OCI-LY1 (cell line): ENCODE measurements around the gene PAPPA.

Experiments used
- EZH2 ChIP-seq: fragments of 200-600 bp; sonication (generic), shearing (Covaris generic); IDR thresholded peaks from 2 replicates; pipeline ENCODE4 v1.8.0; 2017; ENCODE audit warnings: borderline replicate concordance, mixed run types, mild to moderate bottlenecking, antibody characterized with exemption, low read length, moderate library complexity, mixed read lengths
- TF ChIP-seq, protein P1 (sequence below): fragments of 200-600 bp; sonication (generic), shearing (Covaris generic); IDR thresholded peaks from 2 replicates; pipeline ENCODE4 v1.5.1; 2017; ENCODE audit warnings: mild to moderate bottlenecking, antibody characterized with exemption, low read length, moderate library complexity, mixed read lengths

DNA sequence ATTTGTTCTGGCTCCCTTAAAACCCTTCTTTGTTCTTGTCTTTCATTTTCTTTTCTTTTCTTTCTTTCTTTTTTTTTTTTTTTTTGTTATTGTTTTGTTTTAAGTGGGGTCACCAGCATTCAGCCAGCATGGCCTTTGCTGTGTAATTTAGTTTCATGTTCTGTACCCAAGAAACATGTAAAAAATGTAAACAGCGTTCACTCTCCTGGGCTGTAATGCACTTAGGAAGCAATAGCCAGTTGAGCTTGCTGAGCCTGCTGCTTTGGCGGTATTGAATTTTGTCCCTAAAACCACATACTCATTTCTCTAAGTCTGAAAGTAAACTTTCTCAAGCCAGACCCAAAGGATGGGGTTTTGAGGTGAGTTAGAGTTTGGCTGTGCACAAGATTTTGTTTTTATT lies 158.6 kb downstream of the PAPPA start:
- TF ChIP-seq, protein P1, sequence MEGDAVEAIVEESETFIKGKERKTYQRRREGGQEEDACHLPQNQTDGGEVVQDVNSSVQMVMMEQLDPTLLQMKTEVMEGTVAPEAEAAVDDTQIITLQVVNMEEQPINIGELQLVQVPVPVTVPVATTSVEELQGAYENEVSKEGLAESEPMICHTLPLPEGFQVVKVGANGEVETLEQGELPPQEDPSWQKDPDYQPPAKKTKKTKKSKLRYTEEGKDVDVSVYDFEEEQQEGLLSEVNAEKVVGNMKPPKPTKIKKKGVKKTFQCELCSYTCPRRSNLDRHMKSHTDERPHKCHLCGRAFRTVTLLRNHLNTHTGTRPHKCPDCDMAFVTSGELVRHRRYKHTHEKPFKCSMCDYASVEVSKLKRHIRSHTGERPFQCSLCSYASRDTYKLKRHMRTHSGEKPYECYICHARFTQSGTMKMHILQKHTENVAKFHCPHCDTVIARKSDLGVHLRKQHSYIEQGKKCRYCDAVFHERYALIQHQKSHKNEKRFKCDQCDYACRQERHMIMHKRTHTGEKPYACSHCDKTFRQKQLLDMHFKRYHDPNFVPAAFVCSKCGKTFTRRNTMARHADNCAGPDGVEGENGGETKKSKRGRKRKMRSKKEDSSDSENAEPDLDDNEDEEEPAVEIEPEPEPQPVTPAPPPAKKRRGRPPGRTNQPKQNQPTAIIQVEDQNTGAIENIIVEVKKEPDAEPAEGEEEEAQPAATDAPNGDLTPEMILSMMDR = no peak
- TF ChIP-seq EZH2 = no peak
